Right lobe of liver (tissue), 6 donors: ENCODE measurements around the gene LRRC75A. TPM values are rescaled to one million over a fixed set of nuclear protein-coding genes. Genes with fewer than 3 reads are reported as not detected.
A peak's percentile ranks its signal among the peaks of the same experiment; 100 is the strongest.
"Not testable (repeated sequence)": the region's sequence is repeated elsewhere in the genome, so short reads cannot be mapped to it uniquely, and the experiment has no call there.

Experiments used
- ATAC-seq, 4 donors: fragments of 200-7000 bp; cut with Tn5 transposase; one replicate each; pipeline ENCODE4 v1.9.1; 2020; ENCODE audit warnings: mild to moderate bottlenecking in 4 of 4, moderate library complexity in 4 of 4
- DNase-seq, 3 donors: peaks; one replicate each; pipeline ENCODE4 v3.0.0-alpha.2; 2020
- H3K27ac ChIP-seq, 3 donors: fragments of 200-600 bp; one replicate each; pipeline ENCODE4 v1.8.0; 2022
- H3K27me3 ChIP-seq, 2 donors: fragments of 200-600 bp; one replicate each; pipeline ENCODE4 v1.8.0; 2022
- H3K36me3 ChIP-seq, 4 donors: fragments of 200-600 bp; sonication (generic) in 1 of 4; one replicate each; pipeline versions ENCODE4 v1.5.1 to v1.8.0; 2017 to 2022; ENCODE audit warnings: control low read depth in 1 of 4
- H3K4me1 ChIP-seq, 4 donors: fragments of 200-600 bp; sonication (generic) in 1 of 4; one replicate each; pipeline versions ENCODE4 v1.5.1 to v1.8.0; 2017 to 2022; ENCODE audit warnings: control low read depth in 1 of 4
- H3K4me3 ChIP-seq, 3 donors: fragments of 200-600 bp; one replicate each; pipeline ENCODE4 v1.8.0; 2022
- H3K9me3 ChIP-seq, 4 donors: fragments of 200-600 bp; sonication (generic) in 1 of 4; one replicate each; pipeline versions ENCODE4 v1.5.1 to v1.8.0; 2017 to 2022; ENCODE audit warnings: control low read depth in 1 of 4
- POLR2A ChIP-seq: fragments of 450-650 bp; IDR thresholded peaks from one replicate; pipeline ENCODE4 v1.6.1; 2017; ENCODE audit warnings: antibody characterized with exemption, mild to moderate bottlenecking
- WGBS: methylation state at CpG from one replicate; pipeline ENCODE4 v1.1.6; 2018; ENCODE audit warnings: low coverage, low lambda C conversion rate; ENCODE audit not compliant: insufficient coverage; ENCODE audit errors: missing lambda C conversion rate; 5-methylcytosine and 5-hydroxymethylcytosine counted together
- intact Hi-C, 2 donors: fragments of 100-400 bp; cut with DNase I; formaldehyde crosslinking; loops; one replicate each; pipeline versions ENCODE4 v1.11.2 to v1.14.1; 2022
- total RNA-seq, 6 experiments: library from RNA; depleted of rRNA in 2 of 6; stranded (reverse); fragments of >200 nt in 2 of 6; fragmentation: NEBNext Ultra II Directional in 3 of 6; extraction: Animal tissue kit (Norgen Biotek cat#: 25700) in 3 of 6; gene quantifications; one replicate each; pipeline versions ENCODE4 v1.1.0 to v1.2.4, GENCODE V29; 2016 to 2023
- TF ChIP-seq, protein P1 (sequence below), 4 donors: fragments of 200-600 bp in 3 of 4; fragments of 450-650 bp in 1 of 4; IDR thresholded peaks; one replicate each; pipeline versions ENCODE4 v1.5.1 to v1.8.0; 2016 to 2022; ENCODE audit warnings: antibody characterized with exemption in 4 of 4, mild to moderate bottlenecking in 2 of 4
- donor health status: DM: no; HTN: yes; CAD: no.
- donor health status: DM: no; HTN: no; CAD: no.
- donor health status: DM: no; HTN: no; CAD: no.
- donor health status: DM: no; HTN: yes; CAD: no.
- donor health status: DM: no; HTN: yes; CAD: no.

Gene LRRC75A
- total RNA-seq, 6 experiments from 2014 or later: 0.12 to 0.62 (median 0.22) TPM

DNA sequence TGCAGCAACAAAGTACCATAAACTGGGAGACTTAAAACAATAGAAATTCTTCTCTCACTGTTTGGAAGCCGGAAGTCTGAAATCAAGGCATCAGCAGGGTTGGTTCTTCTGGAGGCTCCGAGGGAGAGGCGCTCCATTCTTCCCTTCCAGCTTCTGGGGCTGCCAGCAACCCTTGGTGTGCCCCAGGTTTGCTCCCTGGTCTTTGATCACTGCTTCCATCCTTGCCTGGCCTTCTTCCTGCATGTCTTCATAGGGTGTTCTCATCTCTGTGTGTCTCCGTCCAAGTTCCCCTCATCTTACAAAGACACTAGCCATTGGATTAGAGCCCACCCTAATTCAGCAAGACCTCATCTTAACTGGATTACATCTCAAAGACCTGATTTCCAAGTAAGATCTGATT, 35.3 kb upstream of the LRRC75A start:
- ATAC-seq (no peak), DNase-seq (no peak)
- TF ChIP-seq POLR2A: no peak
- Histone ChIP-seq H3K4me1 (no peaks in the 10 kb centered on the region), H3K9me3 (no peaks in the 10 kb centered on the region), H3K27ac (no peak overlapping the region), H3K27me3 (no peaks in the 10 kb centered on the region), H3K36me3 (no peaks in the 10 kb centered on the region), H3K4me3 (no peak overlapping the region)
- 55% methylated on average over 1 of the region's 4 CpGs for WGBS
- intact Hi-C loops: loop anchor here in 1 of 2 donors (10.0 kb wide), 1 partner anchor 162 kb away; no protein-coding TSS in a partner anchor

DNA sequence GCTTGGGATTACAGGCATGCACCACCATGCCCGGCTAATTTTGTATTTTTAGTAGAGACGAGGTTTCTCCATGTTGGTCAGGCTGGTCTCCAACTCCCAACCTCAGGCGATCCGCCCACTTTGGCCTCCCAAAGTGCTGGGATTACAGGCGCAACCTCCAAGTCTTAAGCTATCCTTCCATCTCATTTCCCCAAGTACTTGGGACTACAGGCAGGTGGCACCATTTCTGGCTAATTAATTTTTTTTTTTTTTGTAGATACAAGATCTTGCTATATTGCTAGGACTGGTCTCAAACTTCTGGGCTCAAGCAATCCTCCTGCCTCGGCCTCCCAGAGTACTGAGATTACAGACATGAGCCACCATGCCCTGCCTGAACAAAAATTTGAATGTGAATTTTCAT, 33.6 kb upstream of the LRRC75A start:
- intact Hi-C loops: loop anchor here in 1 of 2 donors (10.0 kb wide), 1 partner anchor 161 kb away; no protein-coding TSS in a partner anchor
- H3K27me3 ChIP-seq, H3K9me3 ChIP-seq, DNase-seq, H3K4me3 ChIP-seq, H3K36me3 ChIP-seq, ATAC-seq, H3K4me1 ChIP-seq, H3K27ac ChIP-seq: not testable (repeated sequence)
- 81% methylated on average over 4 of the region's 6 CpGs for WGBS

DNA sequence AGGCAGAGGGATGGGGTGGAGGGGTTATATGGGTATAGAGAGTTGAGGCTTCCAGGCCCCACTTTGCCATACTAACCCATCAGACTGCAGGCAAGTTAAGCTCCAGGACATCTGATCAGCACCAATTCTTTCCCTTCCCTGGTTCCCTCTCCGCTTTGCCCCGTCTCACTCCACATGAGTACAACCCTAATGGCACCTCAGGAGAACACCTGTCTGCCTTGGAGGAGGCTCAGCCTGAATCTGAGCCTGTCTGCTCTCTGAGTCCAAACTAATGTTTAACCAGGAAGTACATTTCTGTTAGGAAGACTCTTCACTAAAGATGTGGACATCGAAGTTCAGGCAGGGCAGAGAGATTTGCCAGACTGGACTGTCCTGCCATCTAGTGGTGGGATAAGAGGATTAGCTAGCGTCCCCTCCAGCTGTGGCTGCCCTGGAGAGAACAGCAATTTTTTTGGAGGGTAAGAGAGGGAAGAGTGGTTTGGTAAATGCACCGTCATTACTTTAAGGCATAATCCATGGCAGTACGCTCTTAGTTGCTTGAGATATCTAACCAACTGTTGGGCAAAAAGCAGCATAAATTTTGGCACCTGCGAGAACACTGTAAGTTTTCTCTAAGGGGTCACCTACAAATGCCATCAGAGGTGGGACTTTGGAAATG, 29.2 kb upstream of the LRRC75A start:
- intact Hi-C loops: loop anchor here (5.0 to 10.0 kb wide), 2 partner anchors 69 to 156 kb away; no protein-coding TSS in a partner anchor

DNA sequence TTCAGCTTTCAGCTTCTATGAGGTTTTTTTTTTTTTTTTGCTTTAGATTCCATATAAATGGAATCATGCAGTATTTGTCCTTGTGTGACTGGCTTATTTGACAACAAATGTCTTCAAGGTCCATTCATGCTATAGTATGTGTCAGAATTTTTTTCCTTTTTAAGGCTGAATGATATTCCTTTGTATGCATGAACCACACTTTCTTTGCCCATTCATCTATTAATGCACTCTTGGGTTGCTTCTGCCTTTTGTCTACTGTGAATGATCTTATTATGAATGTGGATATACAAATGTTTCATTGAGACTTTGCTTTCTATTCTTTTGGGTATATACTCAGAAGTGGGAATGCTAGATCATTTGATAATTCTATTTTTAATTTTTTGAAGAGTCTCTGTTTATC, 27.0 kb upstream of the LRRC75A start:
- Histone ChIP-seq H3K27me3 (no peaks in the 10 kb centered on the region), H3K27ac (no peak overlapping the region), H3K36me3 (no peaks in the 10 kb centered on the region), H3K4me1 (peaks cover 0 to 5% (median 2%) of the 10 kb centered on the region in 4 donors), H3K9me3 (no peaks in the 10 kb centered on the region), H3K4me3 (no peak overlapping the region)
- no peak for ATAC-seq
- intact Hi-C loops: loop anchor here in 1 of 2 donors (5.0 kb wide), 1 partner anchor 67 kb away; no protein-coding TSS in a partner anchor
- DNase-seq: no peak
- no peak for TF ChIP-seq POLR2A
- TF ChIP-seq, protein P1, sequence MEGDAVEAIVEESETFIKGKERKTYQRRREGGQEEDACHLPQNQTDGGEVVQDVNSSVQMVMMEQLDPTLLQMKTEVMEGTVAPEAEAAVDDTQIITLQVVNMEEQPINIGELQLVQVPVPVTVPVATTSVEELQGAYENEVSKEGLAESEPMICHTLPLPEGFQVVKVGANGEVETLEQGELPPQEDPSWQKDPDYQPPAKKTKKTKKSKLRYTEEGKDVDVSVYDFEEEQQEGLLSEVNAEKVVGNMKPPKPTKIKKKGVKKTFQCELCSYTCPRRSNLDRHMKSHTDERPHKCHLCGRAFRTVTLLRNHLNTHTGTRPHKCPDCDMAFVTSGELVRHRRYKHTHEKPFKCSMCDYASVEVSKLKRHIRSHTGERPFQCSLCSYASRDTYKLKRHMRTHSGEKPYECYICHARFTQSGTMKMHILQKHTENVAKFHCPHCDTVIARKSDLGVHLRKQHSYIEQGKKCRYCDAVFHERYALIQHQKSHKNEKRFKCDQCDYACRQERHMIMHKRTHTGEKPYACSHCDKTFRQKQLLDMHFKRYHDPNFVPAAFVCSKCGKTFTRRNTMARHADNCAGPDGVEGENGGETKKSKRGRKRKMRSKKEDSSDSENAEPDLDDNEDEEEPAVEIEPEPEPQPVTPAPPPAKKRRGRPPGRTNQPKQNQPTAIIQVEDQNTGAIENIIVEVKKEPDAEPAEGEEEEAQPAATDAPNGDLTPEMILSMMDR (IDR thresholded peaks at IDR 0.05): no peak

More for the DNA sequence above, 29.2 kb upstream of the LRRC75A start:
- 17% methylated on average over 7 of the region's 7 CpGs for WGBS
- no peak overlapping the region for H3K4me3 ChIP-seq
- no peaks in the 10 kb centered on the region for H3K27me3 ChIP-seq
- peaks cover 0 to 5% (median 2%) of the 10 kb centered on the region in 4 donors for H3K4me1 ChIP-seq
- ATAC-seq: peak; percentile 98 to 100 (median 100)
- H3K27ac ChIP-seq: no peak overlapping the region
- no peaks in the 10 kb centered on the region for H3K9me3 ChIP-seq
- H3K36me3 ChIP-seq: no peaks in the 10 kb centered on the region
- TF ChIP-seq, protein P1 (IDR thresholded peaks at IDR 0.05): peak; percentile 92 to 95 (median 95)
- TF ChIP-seq POLR2A: no peak
- peak; percentile 58 to 79 (median 68) for DNase-seq

DNA sequence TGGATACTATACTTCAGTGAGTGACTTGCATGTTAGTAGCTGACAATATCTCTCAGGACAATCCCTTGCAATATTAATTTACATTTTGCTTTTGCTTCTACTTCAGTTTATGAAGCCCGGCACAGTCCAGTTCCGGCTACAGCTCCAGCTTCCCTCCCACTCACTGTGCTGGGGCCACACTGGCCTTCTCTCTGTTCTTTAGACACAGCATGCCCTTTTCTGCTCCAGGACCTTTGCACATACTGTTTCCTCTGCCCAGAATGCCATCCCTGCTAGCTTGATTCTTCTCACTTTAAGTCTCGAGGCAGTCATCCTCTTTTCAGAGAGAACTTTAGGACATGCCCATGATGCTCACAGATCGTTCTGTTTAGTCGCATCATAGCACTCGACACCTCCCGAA, 25.5 kb upstream of the LRRC75A start:
- no peak for ATAC-seq
- no peaks in the 10 kb centered on the region for H3K36me3 ChIP-seq
- H3K27ac ChIP-seq: no peak overlapping the region
- peaks cover 0 to 8% (median 2%) of the 10 kb centered on the region in 4 donors for H3K4me1 ChIP-seq
- H3K4me3 ChIP-seq: no peak overlapping the region
- no peaks in the 10 kb centered on the region for H3K9me3 ChIP-seq
- H3K27me3 ChIP-seq: no peaks in the 10 kb centered on the region
- no peak for DNase-seq
- 70% methylated on average over 7 of the region's 7 CpGs for WGBS
- TF ChIP-seq, protein P1 (IDR thresholded peaks at IDR 0.05): no peak
- no peak for TF ChIP-seq POLR2A
- intact Hi-C loops: loop anchor here in 1 of 2 donors (5.0 kb wide), 1 partner anchor 65 kb away; no protein-coding TSS in a partner anchor
